HG03175 (cell line): ENCODE results near the gene GTF2A1.
"Not testable (repeated sequence)": the region's sequence is repeated elsewhere in the genome, so short reads cannot be mapped to it uniquely, and the experiment has no call there.

Experiments used
- ATAC-seq: cut with Tn5 transposase; IDR thresholded peaks from one replicate; pipeline ENCODE4 v1.9.1; 2021; ENCODE audit warnings: mild to moderate bottlenecking, moderate library complexity; ENCODE audit not compliant: unreplicated experiment

The GTF2A1 gene

GRCh38 chr14:81220830-81221578, at the start of gene GTF2A1:
Gene GTF2A1 (minus strand): TSS chr14:81220959. CDS start chr14:81220518, 441 bp downstream.
- peak; percentile 79 for ATAC-seq

- no peak for ATAC-seq
These were observed 49.2 kb upstream of the GTF2A1 start for GRCh38 chr14:81269979-81270375.

DNA sequence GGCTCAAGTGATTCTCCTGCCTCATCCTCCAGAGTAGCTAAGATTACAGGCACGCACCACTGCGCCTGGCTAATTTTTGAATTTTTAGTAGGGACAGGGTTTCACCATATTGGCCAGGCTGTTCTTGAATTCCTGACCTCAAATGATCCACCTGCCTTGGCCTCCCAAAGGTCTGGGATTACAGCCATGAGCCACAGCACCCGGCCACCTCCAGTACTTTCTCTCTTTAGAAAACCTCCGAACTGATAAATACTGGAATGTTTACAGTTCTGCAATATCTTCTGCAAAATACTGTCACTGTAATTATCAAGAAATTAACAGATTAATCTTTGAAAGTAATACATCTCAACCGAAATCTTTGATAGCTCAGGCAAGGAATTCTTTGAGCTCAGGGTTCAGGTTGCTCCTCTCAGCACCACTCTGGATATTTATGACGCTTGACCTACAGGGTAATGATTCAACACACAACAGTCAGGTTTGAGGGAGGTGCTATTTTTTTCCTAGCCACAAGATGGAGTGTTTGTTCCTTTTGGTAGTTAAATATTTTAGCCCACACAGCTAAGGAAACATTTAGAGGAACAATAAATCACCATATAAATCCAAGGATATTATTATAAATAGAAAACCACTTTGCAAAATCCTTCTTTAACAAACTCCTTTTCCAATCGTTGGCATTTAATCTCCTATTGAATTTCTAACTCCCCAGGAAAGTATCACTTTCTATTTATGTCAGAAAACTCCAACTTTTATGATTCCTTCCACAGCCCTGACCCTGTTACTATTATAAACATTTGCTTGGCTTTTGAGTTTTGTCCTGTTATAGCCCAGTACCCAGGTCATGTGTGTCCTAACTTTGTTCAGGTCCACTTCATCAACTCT, 48.6 kb upstream of the GTF2A1 start:
- ATAC-seq = peak; percentile 80

- no peak for ATAC-seq
These were observed 47.3 kb upstream of the GTF2A1 start for GRCh38 chr14:81268016-81268416.

- no peak for ATAC-seq
These were observed 44.9 kb upstream of the GTF2A1 start for GRCh38 chr14:81265636-81266169.

- ATAC-seq = no peak
These were observed 43.9 kb upstream of the GTF2A1 start for GRCh38 chr14:81264671-81265070.

DNA sequence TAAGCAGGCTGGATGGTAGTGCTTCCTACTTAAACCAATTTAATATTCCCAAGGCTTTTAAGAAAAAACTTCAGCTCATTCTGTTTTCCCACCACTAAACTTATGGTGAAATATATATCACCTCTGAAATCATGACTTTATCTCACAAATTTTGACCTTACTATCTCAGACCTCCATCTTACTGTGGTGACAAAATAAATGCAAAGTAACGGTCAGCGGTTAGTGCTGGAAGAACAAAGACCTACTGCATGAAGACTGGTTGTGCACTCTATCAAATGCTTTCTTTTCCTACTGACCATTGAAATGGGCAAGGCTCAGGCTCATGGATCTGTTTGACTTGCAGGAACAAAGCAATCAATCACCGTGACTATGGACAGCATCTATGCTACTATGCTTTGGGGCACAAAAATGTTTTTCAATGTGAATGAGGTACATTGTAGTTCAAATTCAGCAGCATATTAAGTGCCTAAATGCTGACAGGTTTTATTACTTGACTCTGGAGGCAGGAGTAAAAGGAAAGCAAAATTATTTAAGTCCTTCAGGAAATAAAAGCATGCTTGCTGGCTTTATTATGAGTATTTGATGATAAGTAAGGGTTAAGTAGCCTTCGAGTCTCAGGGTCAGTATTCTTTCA, 43.1 kb upstream of the GTF2A1 start:
- no peak for ATAC-seq

GRCh38 chr14:81261176-81261575, 40.4 kb upstream of the GTF2A1 start:
- no peak for ATAC-seq

DNA sequence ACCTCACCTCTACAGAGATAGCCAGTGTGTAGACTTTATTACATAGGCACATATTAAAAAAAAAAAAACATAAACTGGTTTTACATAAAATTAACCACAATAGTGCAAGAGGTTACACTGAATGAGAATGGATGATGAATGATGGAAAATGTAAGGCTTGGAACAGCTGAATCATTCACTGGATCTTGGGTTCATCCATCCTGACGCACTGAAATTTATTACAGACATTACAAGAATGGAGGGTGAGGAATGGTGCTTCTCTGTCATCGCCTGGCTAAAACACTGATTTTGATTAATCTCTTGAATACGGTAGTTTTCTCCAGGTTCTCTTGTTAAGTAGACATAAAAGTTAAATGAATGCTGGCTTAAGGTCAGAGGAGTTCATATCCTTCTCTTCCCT, 40.0 kb upstream of the GTF2A1 start:
- ATAC-seq = no peak

DNA sequence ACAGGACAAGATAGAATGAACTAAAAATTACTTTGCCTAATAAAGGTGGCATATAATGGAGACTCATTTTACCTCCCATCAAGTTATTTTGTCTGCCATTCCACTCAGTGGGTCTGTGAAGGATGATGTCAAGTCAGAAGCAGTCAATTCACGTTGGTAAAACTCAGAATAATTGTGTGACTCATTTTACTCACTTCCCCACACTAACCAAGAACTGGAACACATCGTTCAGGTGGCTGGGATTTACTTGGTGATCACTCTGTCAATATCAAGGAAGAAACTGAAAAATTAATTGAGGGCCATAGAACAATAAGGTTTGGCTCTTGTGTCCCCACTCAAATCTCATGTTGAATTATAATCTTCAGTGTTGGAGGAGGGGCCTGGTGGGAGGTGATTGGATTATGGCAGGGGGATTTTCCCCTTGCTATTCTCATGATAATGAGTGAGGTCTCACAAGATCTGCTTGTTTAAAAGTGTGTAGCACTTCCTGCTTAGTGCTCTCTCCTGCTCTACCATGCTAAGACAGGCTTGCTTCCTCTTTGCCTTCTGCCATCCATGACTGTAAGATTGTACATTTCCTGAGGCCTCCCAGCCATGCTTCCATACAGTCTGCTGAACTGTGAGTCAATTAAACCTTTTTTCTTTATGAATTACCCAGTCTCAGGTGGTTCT, 35.7 kb upstream of the GTF2A1 start:
- ATAC-seq = no peak

DNA sequence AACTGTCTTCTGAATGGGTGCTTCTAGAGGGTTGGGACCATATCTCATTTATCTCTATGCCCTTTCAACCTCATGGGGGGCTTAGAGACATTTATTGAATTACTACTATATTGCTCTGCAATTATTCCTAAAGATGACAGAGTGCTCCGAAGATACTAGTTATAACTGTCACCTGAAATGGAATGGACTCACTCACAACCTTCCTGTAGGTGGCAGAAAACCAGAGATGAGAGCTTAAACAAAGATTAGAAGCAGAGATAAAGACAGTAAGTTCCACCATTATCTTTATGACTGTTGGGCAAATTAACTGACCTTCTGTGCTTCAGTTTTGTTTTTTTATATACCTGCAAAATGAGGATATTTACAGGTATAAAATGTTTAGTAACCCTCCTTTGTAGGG, 31.5 kb upstream of the GTF2A1 start:
- no peak for ATAC-seq

- ATAC-seq = no peak
These were observed 26.6 kb upstream of the GTF2A1 start for GRCh38 chr14:81247271-81247766.

DNA sequence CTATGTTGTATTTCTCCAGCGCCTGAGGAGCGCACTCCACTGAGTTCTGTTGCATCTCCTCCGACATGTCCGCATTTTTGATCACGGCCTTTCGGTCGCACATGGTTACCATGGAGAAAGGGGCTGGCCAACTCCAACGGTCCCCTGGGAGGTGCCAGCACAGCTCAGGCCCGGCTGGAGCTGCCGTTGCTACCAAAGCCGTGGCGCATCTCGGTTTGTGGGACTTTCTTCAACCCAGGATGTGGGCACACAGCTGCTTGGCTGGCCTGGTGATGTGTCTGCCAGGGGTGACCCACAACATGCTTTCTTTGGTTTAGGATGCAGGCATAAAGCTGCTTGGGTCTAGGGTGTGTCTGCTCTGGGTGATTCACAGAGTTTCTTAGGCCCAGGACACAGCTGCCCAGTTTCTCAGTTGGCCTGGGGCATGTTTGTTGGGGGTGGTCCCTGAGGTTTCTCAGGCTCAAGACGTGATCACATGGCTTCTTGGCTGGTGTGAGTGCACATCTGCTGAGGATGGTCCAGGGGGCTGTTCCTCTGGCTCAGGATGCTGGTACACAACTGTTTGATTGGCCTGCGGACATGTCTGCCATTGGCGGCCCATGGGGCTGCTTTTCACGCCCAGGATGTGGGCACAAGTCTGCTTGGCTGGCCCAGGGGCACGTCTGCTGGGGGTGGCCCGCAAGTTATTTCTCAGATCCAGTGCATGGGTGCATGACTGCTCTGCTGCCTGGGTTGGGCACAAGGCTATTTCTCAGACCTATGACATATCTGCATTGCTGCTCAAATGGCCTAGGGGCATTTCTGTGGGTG, 25.9 kb upstream of the GTF2A1 start:
- no peak for ATAC-seq

DNA sequence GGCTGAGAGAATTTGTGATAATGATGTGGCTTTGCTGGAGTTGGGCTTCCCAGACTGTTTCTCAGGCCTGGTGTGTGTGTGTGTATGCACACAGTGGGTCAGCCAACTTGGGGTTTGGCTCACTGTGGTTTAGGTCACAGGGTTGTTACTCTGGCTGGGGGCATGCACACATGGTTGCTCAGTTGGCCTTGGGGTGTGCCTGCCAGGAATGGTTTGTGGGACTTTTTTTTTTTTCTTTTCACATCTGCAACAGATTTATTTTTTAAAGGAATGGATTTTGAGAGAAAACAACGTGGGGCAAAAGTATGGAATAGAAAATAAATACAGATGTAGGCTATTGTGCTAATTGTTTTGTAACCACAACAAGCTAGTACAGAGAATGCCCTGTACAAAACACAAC, 25.0 kb upstream of the GTF2A1 start:
- no peak for ATAC-seq

DNA sequence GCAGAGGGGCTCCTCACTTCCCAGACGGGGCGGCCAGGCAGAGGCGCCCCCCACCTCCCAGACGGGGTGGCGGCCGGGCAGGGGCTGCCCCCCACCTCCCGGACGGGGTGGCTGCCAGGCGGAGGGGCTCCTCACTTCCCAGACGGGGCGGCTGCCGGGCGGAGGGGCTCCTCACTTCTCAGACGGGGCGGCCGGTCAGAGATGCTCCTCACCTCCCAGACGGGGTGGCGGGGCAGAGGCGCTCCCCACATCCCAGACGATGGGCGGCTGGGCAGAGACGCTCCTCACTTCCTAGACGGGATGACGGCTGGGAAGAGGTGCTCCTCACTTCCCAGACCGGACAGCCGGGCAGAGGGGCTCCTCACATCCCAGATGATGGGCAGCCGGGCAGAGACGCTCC, 23.7 kb upstream of the GTF2A1 start:
- ATAC-seq = not testable (repeated sequence)

GRCh38 chr14:81243499-81243898, 22.7 kb upstream of the GTF2A1 start:
- ATAC-seq = no peak

- ATAC-seq = not testable (repeated sequence)
These were observed 16.1 kb upstream of the GTF2A1 start for GRCh38 chr14:81236849-81237248.

DNA sequence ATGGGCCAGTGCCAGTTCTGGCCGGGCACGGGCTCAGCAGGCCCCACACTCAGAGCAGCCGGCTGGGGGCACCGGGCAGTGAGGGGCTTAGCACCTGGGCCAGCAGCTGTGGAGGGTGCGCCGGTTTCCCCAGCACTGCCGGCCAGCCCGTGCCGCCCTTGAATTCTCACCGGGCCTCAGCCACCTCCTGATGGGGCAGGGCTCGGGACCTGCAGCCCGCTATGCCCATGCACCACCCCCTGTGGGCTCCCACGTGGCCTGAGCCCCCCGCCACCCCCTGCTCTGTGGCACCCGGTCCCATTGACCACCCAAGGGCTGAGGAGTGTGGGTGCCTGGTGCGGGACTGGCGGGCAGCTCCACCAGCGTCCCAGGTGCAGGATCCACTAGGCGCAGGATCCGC, 15.4 kb upstream of the GTF2A1 start:
- ATAC-seq = no peak

GRCh38 chr14:81235096-81235495, 14.3 kb upstream of the GTF2A1 start:
- no peak for ATAC-seq

DNA sequence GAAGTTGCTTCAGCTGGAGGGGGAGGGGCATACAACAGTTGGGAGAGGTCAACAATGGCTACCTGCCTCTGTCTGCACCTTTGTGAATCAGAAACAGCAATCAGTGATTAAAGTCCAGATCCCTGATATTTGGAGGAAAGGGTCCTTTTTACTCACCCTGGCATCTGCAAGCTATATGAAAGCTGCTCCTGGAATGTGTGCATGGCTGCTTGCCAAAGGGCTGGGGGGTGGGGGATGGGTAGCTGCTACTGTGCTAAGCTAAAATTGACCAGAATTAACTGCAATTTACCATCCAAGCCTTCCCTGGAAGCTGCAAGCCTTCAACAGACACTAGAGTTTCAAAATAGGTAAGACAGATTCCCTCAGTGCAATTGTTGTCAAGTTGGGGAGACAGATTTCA, 13.5 kb upstream of the GTF2A1 start:
- ATAC-seq = no peak
